ENCODE results near the gene ZNF777.

ZNF777 gene

DNA sequence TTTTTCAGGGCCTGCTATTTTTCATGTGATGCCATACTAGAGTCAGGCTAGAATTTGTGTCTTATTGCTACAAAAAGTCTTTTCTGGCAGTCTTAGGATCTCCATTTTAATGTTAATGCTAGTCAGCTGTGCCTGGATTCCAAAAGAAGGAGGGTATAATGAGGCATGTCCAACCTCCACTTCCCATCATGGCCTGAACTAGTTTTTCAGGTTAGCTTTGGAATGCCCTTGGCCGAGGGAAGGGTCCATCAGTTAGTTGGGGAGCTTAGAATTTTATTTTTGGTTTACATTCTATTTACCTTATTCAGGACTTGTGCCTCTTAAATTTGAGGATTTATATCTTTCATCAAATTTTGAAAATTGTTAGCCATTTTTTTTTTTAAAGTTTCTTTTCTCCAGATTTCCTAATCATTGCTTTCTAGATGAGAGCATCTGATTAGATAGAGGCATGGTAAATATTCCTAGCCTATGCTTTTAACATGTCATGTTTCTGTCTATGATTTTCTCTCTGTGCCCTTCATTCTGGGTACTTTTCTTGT is 6.5 kb upstream of the ZNF777 start:
- Histone ChIP-seq H2BK120ac (ENCODE audit: low read depth, low read length) (no peak overlapping the region), H2BK5ac (ENCODE audit: low read length) (no peak overlapping the region), H4K5ac (ENCODE audit: low read length) (no peak overlapping the region), H3K4ac (ENCODE audit: low read depth, low read length) (no peak overlapping the region), H3K4me2 (ENCODE audit: low read length) (no peak overlapping the region), H3K79me1 (ENCODE audit: low read length) (no peaks in the 10 kb centered on the region), H2BK15ac (replicated peaks; ENCODE audit: low read depth) (no peak overlapping the region), H3K4me3 (ENCODE audit: low read length) (no peak overlapping the region), H3K36me3 (ENCODE audit: control insufficient read depth, insufficient read depth, low read length) (no peaks in the 10 kb centered on the region), H3K27me3 (ENCODE audit: insufficient read depth, low read length, poor library complexity) (no peaks in the 10 kb centered on the region), H4K8ac (ENCODE audit: low read depth, low read length) (no peak overlapping the region), H3K23ac (ENCODE audit: low read length) (no peak overlapping the region), H3K9ac (ENCODE audit: low read length) (no peak overlapping the region), H3K18ac (ENCODE audit: low read length) (no peak overlapping the region), H2AK5ac (ENCODE audit: low read length) (no peak overlapping the region), H3K79me2 (ENCODE audit: control insufficient read depth, insufficient read depth, low read length) (no peaks in the 10 kb centered on the region), H3K4me1 (ENCODE audit: control insufficient read depth, low read depth, low read length) (no peaks in the 10 kb centered on the region), H3K56ac (ENCODE audit: low read length) (no peak overlapping the region), H3K27ac (ENCODE audit: low read depth, low read length) (no peak overlapping the region)
- WGBS (ENCODE audit: extremely low coverage, insufficient coverage, low lambda C conversion rate), result no CpG with 5 or more reads among the region's 1 CpG
- no peak for DNase-seq

GRCh38 chr7:149466364-149466763 is 5.5 kb upstream of the ZNF777 start:
- H3K4me2 ChIP-seq (ENCODE audit: low read length), result no peak overlapping the region
- H2AK5ac ChIP-seq (ENCODE audit: low read length), result no peak overlapping the region
- no peak overlapping the region for H4K5ac ChIP-seq (ENCODE audit: low read length)
- H2BK15ac ChIP-seq (replicated peaks; ENCODE audit: low read depth), result no peak overlapping the region
- H3K23ac ChIP-seq (ENCODE audit: low read length), result no peak overlapping the region
- no peak overlapping the region for H2BK120ac ChIP-seq (ENCODE audit: low read depth, low read length)
- H3K18ac ChIP-seq (ENCODE audit: low read length), result no peak overlapping the region
- H3K27me3 ChIP-seq (ENCODE audit: insufficient read depth, low read length, poor library complexity), result no peaks in the 10 kb centered on the region
- no peak for DNase-seq
- H3K36me3 ChIP-seq (ENCODE audit: control insufficient read depth, insufficient read depth, low read length), result no peaks in the 10 kb centered on the region
- H3K4ac ChIP-seq (ENCODE audit: low read depth, low read length), result no peak overlapping the region
- no peaks in the 10 kb centered on the region for H3K4me1 ChIP-seq (ENCODE audit: control insufficient read depth, low read depth, low read length)
- no peak overlapping the region for H3K9ac ChIP-seq (ENCODE audit: low read length)
- H4K8ac ChIP-seq (ENCODE audit: low read depth, low read length), result no peak overlapping the region
- H3K79me2 ChIP-seq (ENCODE audit: control insufficient read depth, insufficient read depth, low read length), result no peaks in the 10 kb centered on the region
- H3K27ac ChIP-seq (ENCODE audit: low read depth, low read length), result no peak overlapping the region
- no peak overlapping the region for H3K4me3 ChIP-seq (ENCODE audit: low read length)
- no peaks in the 10 kb centered on the region for H3K79me1 ChIP-seq (ENCODE audit: low read length)
- no peak overlapping the region for H3K56ac ChIP-seq (ENCODE audit: low read length)
- no peak overlapping the region for H2BK5ac ChIP-seq (ENCODE audit: low read length)

DNA sequence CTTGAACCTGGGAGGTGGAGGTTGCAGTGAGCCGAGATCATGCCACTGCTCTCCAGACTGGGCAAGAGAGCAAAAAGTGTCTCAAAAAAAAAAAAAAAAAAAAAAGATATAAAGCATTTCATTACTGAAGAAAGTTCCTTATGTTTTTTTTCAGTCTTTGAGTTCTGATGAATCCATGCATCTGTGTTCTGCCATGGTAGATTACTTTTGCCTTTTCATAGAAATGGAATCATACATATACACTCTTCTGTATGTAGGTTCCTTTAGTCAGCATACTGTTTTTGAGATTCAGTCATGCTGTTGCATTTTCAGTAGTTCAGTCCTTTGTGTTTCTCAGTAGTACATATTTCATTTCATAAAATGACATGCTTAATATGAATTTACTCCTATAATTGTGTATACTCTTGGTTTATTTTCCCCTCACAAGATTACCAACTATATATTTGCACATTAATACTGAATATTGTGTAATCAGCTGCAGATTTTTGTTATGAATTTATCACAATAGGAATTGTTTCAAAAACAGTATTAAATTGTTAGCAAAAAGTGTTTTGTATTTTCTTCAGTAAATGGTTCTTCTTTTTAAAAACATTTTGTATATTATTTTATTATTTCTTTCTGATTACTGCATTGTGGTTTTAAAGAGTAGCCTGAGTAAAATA is 2.8 kb upstream of the ZNF777 start:
- no peak overlapping the region for H2AK5ac ChIP-seq (ENCODE audit: low read length)
- no peak overlapping the region for H2BK120ac ChIP-seq (ENCODE audit: low read depth, low read length)
- DNase-seq, result no peak
- H3K4ac ChIP-seq (ENCODE audit: low read depth, low read length), result no peak overlapping the region
- no peaks in the 10 kb centered on the region for H3K79me1 ChIP-seq (ENCODE audit: low read length)
- no peaks in the 10 kb centered on the region for H3K4me1 ChIP-seq (ENCODE audit: control insufficient read depth, low read depth, low read length)
- no peak overlapping the region for H3K4me2 ChIP-seq (ENCODE audit: low read length)
- H3K56ac ChIP-seq (ENCODE audit: low read length), result no peak overlapping the region
- no peak overlapping the region for H4K8ac ChIP-seq (ENCODE audit: low read depth, low read length)
- H3K23ac ChIP-seq (ENCODE audit: low read length), result no peak overlapping the region
- no peak overlapping the region for H4K5ac ChIP-seq (ENCODE audit: low read length)
- no peaks in the 10 kb centered on the region for H3K27me3 ChIP-seq (ENCODE audit: insufficient read depth, low read length, poor library complexity)
- H3K79me2 ChIP-seq (ENCODE audit: control insufficient read depth, insufficient read depth, low read length), result no peaks in the 10 kb centered on the region
- H3K27ac ChIP-seq (ENCODE audit: low read depth, low read length), result no peak overlapping the region
- no peak overlapping the region for H3K9ac ChIP-seq (ENCODE audit: low read length)
- no peaks in the 10 kb centered on the region for H3K36me3 ChIP-seq (ENCODE audit: control insufficient read depth, insufficient read depth, low read length)
- H3K4me3 ChIP-seq (ENCODE audit: low read length), result no peak overlapping the region
- no peak overlapping the region for H2BK15ac ChIP-seq (replicated peaks; ENCODE audit: low read depth)
- no CpG with 5 or more reads among the region's 1 CpG for WGBS (ENCODE audit: extremely low coverage, insufficient coverage, low lambda C conversion rate)
- no peak overlapping the region for H3K18ac ChIP-seq (ENCODE audit: low read length)
- H2BK5ac ChIP-seq (ENCODE audit: low read length), result no peak overlapping the region

DNA sequence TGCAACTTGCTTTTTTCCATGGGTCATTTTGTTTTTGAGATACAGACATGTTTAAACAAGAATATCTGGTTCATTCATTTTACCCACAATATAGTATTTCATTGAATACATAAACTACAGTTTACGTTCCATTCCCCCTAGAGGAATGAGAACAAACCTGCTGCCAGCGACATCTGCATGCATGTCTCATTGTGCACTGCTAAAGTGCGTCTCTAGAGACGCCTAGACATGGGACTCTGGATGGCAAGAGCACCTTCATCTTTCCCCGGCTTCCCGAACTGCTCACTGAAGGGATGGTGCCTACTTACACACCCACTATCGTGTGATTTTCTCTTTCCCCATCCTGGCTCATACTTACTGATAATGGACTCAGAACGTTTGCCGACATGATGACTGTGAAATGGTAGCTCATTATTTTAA is 1.2 kb upstream of the ZNF777 start:
- H3K4me3 ChIP-seq (ENCODE audit: low read length), result no peak overlapping the region
- no peak overlapping the region for H2BK120ac ChIP-seq (ENCODE audit: low read depth, low read length)
- no peaks in the 10 kb centered on the region for H3K79me1 ChIP-seq (ENCODE audit: low read length)
- H3K23ac ChIP-seq (ENCODE audit: low read length), result no peak overlapping the region
- no peak overlapping the region for H3K56ac ChIP-seq (ENCODE audit: low read length)
- H4K8ac ChIP-seq (ENCODE audit: low read depth, low read length), result no peak overlapping the region
- WGBS (ENCODE audit: extremely low coverage, insufficient coverage, low lambda C conversion rate), result no CpG with 5 or more reads among the region's 9 CpGs
- no peaks in the 10 kb centered on the region for H3K4me1 ChIP-seq (ENCODE audit: control insufficient read depth, low read depth, low read length)
- no peak overlapping the region for H2BK15ac ChIP-seq (replicated peaks; ENCODE audit: low read depth)
- no peak overlapping the region for H3K27ac ChIP-seq (ENCODE audit: low read depth, low read length)
- H3K4me2 ChIP-seq (ENCODE audit: low read length), result no peak overlapping the region
- H4K5ac ChIP-seq (ENCODE audit: low read length), result no peak overlapping the region
- H3K9ac ChIP-seq (ENCODE audit: low read length), result no peak overlapping the region
- no peak overlapping the region for H3K4ac ChIP-seq (ENCODE audit: low read depth, low read length)
- no peaks in the 10 kb centered on the region for H3K79me2 ChIP-seq (ENCODE audit: control insufficient read depth, insufficient read depth, low read length)
- no peak for DNase-seq
- H3K18ac ChIP-seq (ENCODE audit: low read length), result no peak overlapping the region
- no peak overlapping the region for H2AK5ac ChIP-seq (ENCODE audit: low read length)
- H3K36me3 ChIP-seq (ENCODE audit: control insufficient read depth, insufficient read depth, low read length), result no peaks in the 10 kb centered on the region
- no peaks in the 10 kb centered on the region for H3K27me3 ChIP-seq (ENCODE audit: insufficient read depth, low read length, poor library complexity)
- no peak overlapping the region for H2BK5ac ChIP-seq (ENCODE audit: low read length)

DNA sequence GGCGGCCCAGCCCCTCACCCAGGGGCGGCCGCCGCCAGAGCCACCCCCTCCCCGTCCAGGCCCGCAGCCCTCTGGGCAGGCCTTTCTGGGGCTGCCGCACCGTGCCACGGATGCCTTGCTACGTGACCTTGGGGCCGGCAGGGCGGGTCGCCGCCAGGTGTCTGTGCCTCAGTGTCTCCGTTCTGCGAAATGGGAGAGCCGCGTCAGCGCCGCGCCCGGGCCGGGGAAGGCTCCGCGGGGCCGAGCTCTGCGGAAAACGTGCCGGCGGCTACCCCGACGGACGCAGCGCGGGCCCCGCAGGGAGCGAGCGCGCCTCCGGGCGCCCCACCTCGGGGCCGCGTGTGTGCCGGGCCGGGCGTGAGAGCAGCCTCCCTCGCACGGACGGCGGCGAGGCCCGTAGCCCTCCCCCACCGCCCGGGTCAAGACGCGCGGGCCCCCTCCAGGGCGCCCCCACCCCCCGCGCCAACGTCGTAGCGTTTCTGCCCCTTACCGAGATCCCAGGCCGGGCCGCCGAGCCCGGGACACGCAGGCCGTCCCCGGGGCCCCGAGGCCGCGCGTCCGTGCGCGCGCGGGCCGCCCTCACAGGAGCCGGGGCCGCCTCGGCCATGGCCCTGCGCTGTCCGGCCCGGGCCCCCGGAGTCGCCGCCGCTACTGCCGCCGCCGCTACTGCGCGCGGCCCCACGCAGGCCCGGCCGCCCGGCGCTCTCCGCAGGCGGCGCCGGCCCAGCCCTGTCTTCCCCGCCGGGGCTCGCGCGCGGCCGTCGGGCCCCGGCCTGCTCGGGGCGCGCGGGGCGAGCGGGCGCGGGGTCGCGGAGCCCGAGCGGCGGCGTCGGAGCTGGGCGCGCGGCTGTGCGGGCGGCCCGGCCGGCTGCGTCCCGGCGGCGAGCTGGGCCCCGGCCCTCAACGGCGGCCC is 1.1 kb downstream of the ZNF777 start:
- no peak overlapping the region for H4K8ac ChIP-seq (ENCODE audit: low read depth, low read length)
- no peaks in the 10 kb centered on the region for H3K79me1 ChIP-seq (ENCODE audit: low read length)
- H3K56ac ChIP-seq (ENCODE audit: low read length), result peak overlapping the region; percentile 47
- no peak overlapping the region for H2AK5ac ChIP-seq (ENCODE audit: low read length)
- no peak overlapping the region for H2BK15ac ChIP-seq (replicated peaks; ENCODE audit: low read depth)
- H3K23ac ChIP-seq (ENCODE audit: low read length), result no peak overlapping the region
- H3K9ac ChIP-seq (ENCODE audit: low read length), result peak overlapping the region; percentile 77
- DNase-seq, result peak; percentile 14
- H3K4me3 ChIP-seq (ENCODE audit: low read length), result peak overlapping the region; percentile 23
- no peak overlapping the region for H2BK120ac ChIP-seq (ENCODE audit: low read depth, low read length)
- no peak overlapping the region for H2BK5ac ChIP-seq (ENCODE audit: low read length)
- WGBS (ENCODE audit: extremely low coverage, insufficient coverage, low lambda C conversion rate), result no CpG with 5 or more reads among the region's 145 CpGs
- no peaks in the 10 kb centered on the region for H3K27me3 ChIP-seq (ENCODE audit: insufficient read depth, low read length, poor library complexity)
- H3K79me2 ChIP-seq (ENCODE audit: control insufficient read depth, insufficient read depth, low read length), result no peaks in the 10 kb centered on the region
- no peaks in the 10 kb centered on the region for H3K4me1 ChIP-seq (ENCODE audit: control insufficient read depth, low read depth, low read length)
- H3K18ac ChIP-seq (ENCODE audit: low read length), result peak overlapping the region; percentile 71
- H4K5ac ChIP-seq (ENCODE audit: low read length), result no peak overlapping the region
- H3K4me2 ChIP-seq (ENCODE audit: low read length), result peak overlapping the region; percentile 44
- H3K36me3 ChIP-seq (ENCODE audit: control insufficient read depth, insufficient read depth, low read length), result no peaks in the 10 kb centered on the region
- no peak overlapping the region for H3K27ac ChIP-seq (ENCODE audit: low read depth, low read length)
- peak overlapping the region; percentile 86 for H3K4ac ChIP-seq (ENCODE audit: low read depth, low read length)

Data from mesendoderm (in vitro differentiated cells).